Lower leg skin (tissue), 4 donors: ENCODE results near the gene SALL1. TPM values are rescaled to one million over a fixed set of nuclear protein-coding genes. Genes with fewer than 3 reads are reported as not detected.

Experiments used
- DNase-seq, 2 donors: peaks; one replicate each; pipeline ENCODE4 v3.0.0-alpha.2; 2019; ENCODE audit warnings: low spot score in 2 of 2
- H3K4me3 ChIP-seq: fragments of 200-600 bp; sonication (generic); 2 replicates; pipeline ENCODE4 v1.5.1; 2017; ENCODE audit warnings: mild to moderate bottlenecking, low read depth; ENCODE audit not compliant: poor library complexity, severe bottlenecking
- POLR2A ChIP-seq, 2 donors: fragments of 450-650 bp; IDR thresholded peaks; one replicate each; pipeline ENCODE4 v1.6.1; 2016 to 2017; ENCODE audit warnings: antibody characterized with exemption in 2 of 2, mild to moderate bottlenecking in 1 of 2, moderate library complexity in 1 of 2
- WGBS, 2 donors: methylation state at CpG; one replicate each; pipeline ENCODE4 v1.1.5; 2018; 5-methylcytosine and 5-hydroxymethylcytosine counted together
- intact Hi-C: fragments of 100-400 bp; cut with DNase I; formaldehyde crosslinking; loops from one replicate; pipeline ENCODE4 v1.15.0; 2023; ENCODE audit warnings: low total_unique reads
- total RNA-seq, 4 donors: library from RNA; depleted of rRNA; stranded (reverse); fragments of >200 nt; gene quantifications; one replicate each; pipeline ENCODE4 v1.1.0, GENCODE V29; 2016
- TF ChIP-seq, protein P1 (sequence below), 3 donors: fragments of 450-650 bp; IDR thresholded peaks; one replicate each; pipeline ENCODE4 v1.5.1; 2016; ENCODE audit warnings: antibody characterized with exemption in 3 of 3, mild to moderate bottlenecking in 3 of 3, moderate library complexity in 2 of 3

SALL1 gene
- total RNA-seq, 4 donors from 2014 or later = 0.08 to 0.29 (median 0.08) TPM; not detected in 1

DNA sequence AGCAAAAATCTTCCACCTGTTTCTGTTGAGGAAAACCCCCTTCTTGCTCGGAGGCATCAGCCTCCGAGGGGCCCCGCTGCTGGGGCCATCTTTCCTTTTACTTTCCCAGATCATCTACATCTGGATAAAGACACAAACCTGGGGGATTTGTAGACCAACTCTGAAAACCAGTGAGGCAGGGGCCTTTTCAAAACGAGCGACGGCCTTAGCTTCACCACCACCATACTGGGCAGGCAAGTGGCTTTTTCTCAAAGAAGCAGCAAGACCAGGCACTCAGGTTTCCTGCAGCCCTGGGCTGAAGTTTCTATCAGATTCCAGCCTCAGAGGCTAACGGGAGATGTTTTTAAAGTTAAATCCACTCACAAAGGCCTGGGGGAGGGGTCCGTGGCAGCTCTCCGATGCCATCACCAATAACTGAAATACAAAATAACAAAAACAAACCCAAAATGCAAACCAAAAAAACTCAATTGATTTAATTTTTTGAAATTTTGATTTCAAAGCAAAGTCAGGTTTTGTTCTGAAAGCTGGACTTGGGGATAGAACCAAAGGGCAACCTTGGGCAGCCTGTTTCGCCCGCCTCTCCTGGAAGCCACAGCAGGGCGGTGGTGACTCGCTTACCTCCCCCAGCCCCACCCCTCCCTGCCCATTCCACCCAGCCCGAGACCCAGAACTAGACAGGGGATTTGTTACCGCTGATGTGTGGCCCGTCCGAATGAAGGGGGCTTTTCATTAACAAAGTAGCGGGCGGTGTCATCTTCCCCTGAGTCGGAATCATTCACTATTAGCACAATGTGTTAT lies 55.8 kb downstream of the SALL1 start:
- WGBS, 2 donors = 44 to 45% methylated on average over 20 of the region's 20 CpGs
- TF ChIP-seq, protein P1, sequence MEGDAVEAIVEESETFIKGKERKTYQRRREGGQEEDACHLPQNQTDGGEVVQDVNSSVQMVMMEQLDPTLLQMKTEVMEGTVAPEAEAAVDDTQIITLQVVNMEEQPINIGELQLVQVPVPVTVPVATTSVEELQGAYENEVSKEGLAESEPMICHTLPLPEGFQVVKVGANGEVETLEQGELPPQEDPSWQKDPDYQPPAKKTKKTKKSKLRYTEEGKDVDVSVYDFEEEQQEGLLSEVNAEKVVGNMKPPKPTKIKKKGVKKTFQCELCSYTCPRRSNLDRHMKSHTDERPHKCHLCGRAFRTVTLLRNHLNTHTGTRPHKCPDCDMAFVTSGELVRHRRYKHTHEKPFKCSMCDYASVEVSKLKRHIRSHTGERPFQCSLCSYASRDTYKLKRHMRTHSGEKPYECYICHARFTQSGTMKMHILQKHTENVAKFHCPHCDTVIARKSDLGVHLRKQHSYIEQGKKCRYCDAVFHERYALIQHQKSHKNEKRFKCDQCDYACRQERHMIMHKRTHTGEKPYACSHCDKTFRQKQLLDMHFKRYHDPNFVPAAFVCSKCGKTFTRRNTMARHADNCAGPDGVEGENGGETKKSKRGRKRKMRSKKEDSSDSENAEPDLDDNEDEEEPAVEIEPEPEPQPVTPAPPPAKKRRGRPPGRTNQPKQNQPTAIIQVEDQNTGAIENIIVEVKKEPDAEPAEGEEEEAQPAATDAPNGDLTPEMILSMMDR (IDR thresholded peaks at IDR 0.05) = no peak
- TF ChIP-seq POLR2A (IDR thresholded peaks at IDR 0.05) = no peak
- intact Hi-C loops = no loop called here

DNA sequence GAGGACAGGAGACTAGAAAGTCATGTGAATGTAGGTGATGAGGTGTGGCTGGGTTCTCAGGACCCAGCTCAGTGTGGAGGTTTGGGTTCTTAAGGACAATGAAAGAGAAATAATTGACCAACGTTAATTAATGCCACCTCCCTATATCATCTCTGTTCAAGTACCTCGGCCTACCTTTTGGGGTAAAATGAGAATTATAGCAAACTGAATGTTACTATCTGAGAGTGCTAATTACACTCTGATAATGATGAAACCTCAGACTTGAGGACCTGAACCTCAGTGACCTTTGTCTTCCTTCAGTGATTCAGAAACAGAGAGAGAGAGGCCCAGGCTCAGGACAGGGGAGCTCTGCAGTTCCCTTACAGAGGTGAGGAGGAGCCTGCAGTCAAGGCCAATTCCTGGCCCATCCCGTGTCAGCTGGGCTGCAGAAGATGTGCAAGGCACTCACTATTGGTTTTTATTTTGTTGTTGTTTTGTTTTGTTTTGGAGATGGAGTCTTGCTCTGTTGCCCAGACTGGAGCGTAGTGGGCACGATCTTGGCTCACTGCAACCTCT lies 57.3 kb downstream of the SALL1 start:
- TF ChIP-seq, protein P1 (IDR thresholded peaks at IDR 0.05) = no peak
- TF ChIP-seq POLR2A (IDR thresholded peaks at IDR 0.05) = no peak
- H3K4me3 ChIP-seq = no peak overlapping the region
- WGBS, 2 donors = 52 to 56% methylated on average over 5 of the region's 5 CpGs
- no peak for DNase-seq
- intact Hi-C loops = no loop called here

More for the DNA sequence above, 55.8 kb downstream of the SALL1 start:
- no peak overlapping the region for H3K4me3 ChIP-seq
- DNase-seq = no peak
